K562 (cell line): Measurements from ENCODE around the gene GNAQ.

ENCODE experiments used
- CREM ChIP-seq: IDR thresholded peaks from 2 replicates; pipeline ENCODE4 v1.6.1; 2014; ENCODE audit warnings: antibody characterized with exemption, low read depth
- CTCF ChIP-seq, 3 experiments: IDR thresholded peaks in 2 of 3; conservative IDR thresholded peaks in 1 of 3; 2 replicates each; pipeline ENCODE4 v1.5.1; 2011 to 2012; ENCODE audit warnings: low read length in 3 of 3, mild to moderate bottlenecking in 3 of 3, control low read depth in 2 of 3, improper control_type of control experiment in 1 of 3, inconsistent platforms in 1 of 3, low read depth in 1 of 3, mixed read lengths in 1 of 3, moderate library complexity in 1 of 3; ENCODE audit not compliant: insufficient read depth in 2 of 3
- GABPA ChIP-seq: fragments of 200-800 bp; sonication (Bioruptor generic); conservative IDR thresholded peaks from 2 replicates; pipeline ENCODE4 v1.6.1; 2016; ENCODE audit warnings: low read depth, missing genetic modification characterization, missing compliant biosample characterization
- POLR2A ChIP-seq: fragments of 450-650 bp; conservative IDR thresholded peaks from 2 replicates; pipeline ENCODE4 v1.6.1; 2016
- USF1 ChIP-seq: sonication (generic); formaldehyde crosslinking; IDR thresholded peaks from 2 replicates; pipeline ENCODE4 v1.9.0; 2022; ENCODE audit warnings: mild to moderate bottlenecking, missing genetic modification reagents
- XRCC4 ChIP-seq: IDR thresholded peaks from one replicate; pipeline ENCODE4 v1.6.1; 2011; ENCODE audit not compliant: insufficient read depth, insufficient read length; ENCODE audit errors: extremely low read depth
- YY1 ChIP-seq, 3 experiments: IDR thresholded peaks; 2 replicates each; pipeline ENCODE4 v1.6.1; 2011; ENCODE audit warnings: low read length in 2 of 3, mild to moderate bottlenecking in 2 of 3, moderate library complexity in 2 of 3, borderline replicate concordance in 1 of 3, control low read depth in 1 of 3, low read depth in 1 of 3; ENCODE audit not compliant: insufficient read depth in 3 of 3, insufficient replicate concordance in 2 of 3, control insufficient read depth in 1 of 3, insufficient read length in 1 of 3; ENCODE audit errors: extremely low read depth in 1 of 3
- ZFP1 ChIP-seq: fragments of 450-650 bp; formaldehyde crosslinking; IDR thresholded peaks from 2 replicates; pipeline ENCODE4 v1.4.0; 2020; ENCODE audit warnings: mild to moderate bottlenecking, mixed read lengths
- ZNF3 ChIP-seq: fragments of 250-450 bp; sonication (Bioruptor Pico); IDR thresholded peaks from 2 replicates; pipeline ENCODE4 v1.5.0; 2021; ENCODE audit warnings: mild to moderate bottlenecking, moderate library complexity
- ZNF311 ChIP-seq: fragments of 250-450 bp; sonication (Bioruptor Pico); IDR thresholded peaks from 2 replicates; pipeline ENCODE4 v1.4.0; 2020; ENCODE audit warnings: mild to moderate bottlenecking, moderate library complexity
- TF ChIP-seq, protein P1 (sequence below): sonication (generic); formaldehyde crosslinking; IDR thresholded peaks from 2 replicates; pipeline ENCODE4 v1.8.0; 2022; ENCODE audit warnings: missing genetic modification reagents, mild to moderate bottlenecking, moderate library complexity, borderline replicate concordance

GRCh38 chr9:77980622-77981021 is 51.0 kb downstream of the GNAQ start:
- no peak for TF ChIP-seq XRCC4
- no peak for TF ChIP-seq YY1 (IDR thresholded peaks at IDR 0.05; ENCODE audit: borderline replicate concordance in 1 of 3, control insufficient read depth in 1 of 3, extremely low read depth in 1 of 3, insufficient read depth in 3 of 3, insufficient read length in 1 of 3, insufficient replicate concordance in 2 of 3, low read depth in 1 of 3, low read length in 2 of 3)
- TF ChIP-seq, protein P1, sequence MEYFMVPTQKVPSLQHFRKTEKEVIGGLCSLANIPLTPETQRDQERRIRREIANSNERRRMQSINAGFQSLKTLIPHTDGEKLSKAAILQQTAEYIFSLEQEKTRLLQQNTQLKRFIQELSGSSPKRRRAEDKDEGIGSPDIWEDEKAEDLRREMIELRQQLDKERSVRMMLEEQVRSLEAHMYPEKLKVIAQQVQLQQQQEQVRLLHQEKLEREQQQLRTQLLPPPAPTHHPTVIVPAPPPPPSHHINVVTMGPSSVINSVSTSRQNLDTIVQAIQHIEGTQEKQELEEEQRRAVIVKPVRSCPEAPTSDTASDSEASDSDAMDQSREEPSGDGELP = no peak
- TF ChIP-seq USF1 = no peak
- no peak for TF ChIP-seq CREM
- TF ChIP-seq CTCF (IDR thresholded peaks at IDR 0.05 in 2 of 3, conservative IDR thresholded peaks at IDR 0.05 in 1 of 3; ENCODE audit: insufficient read depth in 2 of 3, low read depth in 1 of 3, low read length in 3 of 3) = no peak
- no peak for TF ChIP-seq ZNF3 (CRISPR knock-in tag)
- TF ChIP-seq ZNF311 (CRISPR knock-in tag) = no peak
- no peak for TF ChIP-seq POLR2A
- TF ChIP-seq GABPA (tag) = no peak
- TF ChIP-seq ZFP1 (CRISPR knock-in tag) = no peak
